Activated CD4-positive, alpha-beta T cell treated with anti-CD3 and anti-CD28 coated beads, Interleukin-2, amount 10 ng/mL, durations not matched to agents 7 days and 5 days (primary cell): ENCODE results near the gene PAK6. TPM values are rescaled to one million over a fixed set of nuclear protein-coding genes. Genes with fewer than 3 reads are reported as not detected.

ENCODE experiments used
- CTCF ChIA-PET: fragments of 350-600 bp; sonication (Branson Sonifier 250); formaldehyde crosslinking; loops from one replicate; lab custom pipeline; 2021; ENCODE audit warnings: antibody characterized with exemption; lab: Charles Lee
- POLR2A ChIA-PET: fragments of 350-600 bp; sonication (Branson Sonifier 250); formaldehyde crosslinking; loops from one replicate; lab custom pipeline; 2021; ENCODE audit warnings: antibody characterized with exemption; lab: Charles Lee
- DNase-seq: peaks from one replicate; pipeline ENCODE4 v3.0.0-alpha.2; 2020
- H3K27ac Mint-ChIP-seq: one replicate; pipeline ENCODE4 v1.8.0; 2021; ENCODE audit warnings: mild to moderate bottlenecking, moderate library complexity, mixed read lengths
- H3K27me3 Mint-ChIP-seq: one replicate; pipeline ENCODE4 v1.8.0; 2021; ENCODE audit warnings: mixed read lengths
- H3K36me3 Mint-ChIP-seq: one replicate; pipeline ENCODE4 v1.8.0; 2021; ENCODE audit warnings: low read depth, mixed read lengths
- H3K4me1 Mint-ChIP-seq: one replicate; pipeline ENCODE4 v1.8.0; 2021; ENCODE audit warnings: mixed read lengths
- H3K4me3 Mint-ChIP-seq: one replicate; pipeline ENCODE4 v1.8.0; 2021; ENCODE audit warnings: mild to moderate bottlenecking, moderate library complexity, mixed read lengths
- H3K9me3 Mint-ChIP-seq: one replicate; pipeline ENCODE4 v1.8.0; 2021; ENCODE audit warnings: mixed read lengths
- total RNA-seq, 2 experiments: library from RNA; stranded (reverse); gene quantifications; one replicate each; pipeline ENCODE4 v1.2.3, GENCODE V29; 2021

The PAK6 gene
- total RNA-seq, 2 experiments from 2014 or later, result 0.35 to 0.47 TPM

GRCh38 chr15:40302981-40303380 lies 64.1 kb downstream of the PAK6 start:
- Mint-ChIP-seq H3K36me3 (peaks cover 55% of the 10 kb centered on the region), H3K27ac (no peak overlapping the region), H3K4me3 (no peak overlapping the region), H3K4me1 (peaks cover 27% of the 10 kb centered on the region), H3K27me3 (no peaks in the 10 kb centered on the region), H3K9me3 (peaks cover 4% of the 10 kb centered on the region)
- ChIA-PET CTCF (interaction anchor here (0.7 to 3.0 kb wide), 7 partner anchors 10 to 204 kb away, joined by 3 to 9 read pairs (median 3); no protein-coding TSS in a partner anchor), POLR2A (no interaction called here)
- DNase-seq, result no peak

DNA sequence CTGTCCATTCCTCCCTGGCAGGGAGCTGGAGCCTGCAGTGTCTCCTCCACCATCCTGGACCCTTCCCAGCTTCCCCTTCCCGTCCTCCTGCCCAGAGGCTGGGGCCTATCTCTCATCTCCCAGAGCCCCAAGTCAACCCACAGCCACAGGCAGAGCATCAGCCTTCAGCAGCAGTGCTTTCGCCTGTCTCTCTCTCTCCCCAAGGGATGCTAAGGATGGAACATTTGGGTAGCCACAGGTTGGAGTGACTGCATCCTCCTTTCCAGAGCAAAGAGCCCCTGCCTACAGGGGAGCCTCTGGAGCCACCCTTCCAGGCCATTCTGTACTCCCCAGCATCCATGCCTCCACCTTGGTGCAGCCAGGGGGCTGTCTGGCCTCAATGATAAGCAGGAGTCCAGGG lies 64.7 kb downstream of the PAK6 start:
- peaks cover 55% of the 10 kb centered on the region for H3K36me3 Mint-ChIP-seq
- H3K4me1 Mint-ChIP-seq, result peaks cover 29% of the 10 kb centered on the region
- H3K27ac Mint-ChIP-seq, result no peak overlapping the region
- H3K4me3 Mint-ChIP-seq, result no peak overlapping the region
- CTCF ChIA-PET, result interaction anchor here (0.7 to 3.0 kb wide), 8 partner anchors 10 to 204 kb away, joined by 3 to 10 read pairs (median 3); no protein-coding TSS in a partner anchor
- H3K9me3 Mint-ChIP-seq, result peaks cover 4% of the 10 kb centered on the region
- DNase-seq, result no peak
- POLR2A ChIA-PET, result no interaction called here
- no peaks in the 10 kb centered on the region for H3K27me3 Mint-ChIP-seq

DNA sequence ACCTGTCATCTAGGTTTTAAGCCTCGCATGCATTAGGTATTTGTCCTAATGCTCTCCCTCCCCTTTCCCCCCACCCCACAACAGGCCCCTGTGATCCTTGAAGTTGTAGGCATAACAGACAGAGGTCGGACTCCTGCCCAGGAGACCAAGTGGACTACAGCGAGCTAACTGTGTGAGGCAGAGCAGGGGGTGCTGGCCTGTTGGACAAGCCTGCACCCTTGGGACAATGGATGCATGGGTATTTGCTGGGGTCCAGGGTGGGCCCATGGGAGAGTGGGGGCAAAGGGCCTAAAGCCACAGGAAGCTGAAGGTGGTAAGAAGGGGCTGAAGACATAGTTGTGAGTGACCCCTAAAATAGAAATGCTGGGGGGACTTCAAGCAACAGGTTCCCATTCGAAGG lies 66.4 kb downstream of the PAK6 start:
- H3K36me3 Mint-ChIP-seq, result peaks cover 41% of the 10 kb centered on the region
- CTCF ChIA-PET, result interaction anchor here (0.9 to 6.3 kb wide), 6 partner anchors 22 to 50 kb away, joined by 3 to 50 read pairs (median 7); partner anchors contain the start of gene ANKRD63
- H3K9me3 Mint-ChIP-seq, result no peaks in the 10 kb centered on the region
- H3K27ac Mint-ChIP-seq, result no peak overlapping the region
- H3K4me1 Mint-ChIP-seq, result peaks cover 44% of the 10 kb centered on the region
- no peak for DNase-seq
- POLR2A ChIA-PET, result no interaction called here
- no peaks in the 10 kb centered on the region for H3K27me3 Mint-ChIP-seq
- no peak overlapping the region for H3K4me3 Mint-ChIP-seq

DNA sequence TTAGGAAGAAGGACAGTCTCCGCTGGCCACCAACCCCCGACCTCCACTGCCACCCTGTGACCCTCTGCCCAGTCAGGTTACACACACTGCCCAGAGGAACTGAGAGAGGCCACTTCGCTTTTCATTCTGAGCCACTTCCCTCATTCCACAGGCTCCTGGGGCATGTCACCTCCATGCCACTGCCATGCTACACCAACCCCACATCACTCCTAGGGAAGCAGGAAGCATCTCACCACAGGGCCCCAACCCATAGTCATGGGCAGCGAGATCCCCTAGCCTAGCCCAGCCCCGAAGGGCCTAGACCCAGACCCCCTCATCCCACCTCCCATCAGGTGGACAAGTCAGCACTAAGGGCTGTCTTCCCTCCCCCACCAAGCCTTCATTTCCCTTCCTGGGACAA lies 67.5 kb downstream of the PAK6 start:
- DNase-seq, result no peak
- H3K27ac Mint-ChIP-seq, result peak overlapping the region; percentile 98
- H3K4me3 Mint-ChIP-seq, result peak overlapping the region; percentile 99
- H3K27me3 Mint-ChIP-seq, result peaks cover 2% of the 10 kb centered on the region
- peaks cover 42% of the 10 kb centered on the region for H3K4me1 Mint-ChIP-seq
- ChIA-PET CTCF (interaction anchor here (1.0 to 9.5 kb wide), 11 partner anchors 10 to 116 kb away, joined by 3 to 93 read pairs (median 14); partner anchors contain the start of genes ANKRD63 and INAFM2), POLR2A (no interaction called here)
- H3K9me3 Mint-ChIP-seq, result no peaks in the 10 kb centered on the region
- H3K36me3 Mint-ChIP-seq, result peaks cover 31% of the 10 kb centered on the region

GRCh38 chr15:40306908-40307307 lies 68.0 kb downstream of the PAK6 start:
- CTCF ChIA-PET, result interaction anchor here (1.0 to 9.5 kb wide), 15 partner anchors 11 to 145 kb away, joined by 3 to 93 read pairs (median 9); partner anchors contain the start of genes ANKRD63 and INAFM2
- POLR2A ChIA-PET, result interaction anchor here (0.6 to 0.8 kb wide), 2 partner anchors 13 to 103 kb away, joined by 3 to 7 read pairs; no protein-coding TSS in a partner anchor
- H3K4me1 Mint-ChIP-seq, result peaks cover 42% of the 10 kb centered on the region
- no peaks in the 10 kb centered on the region for H3K9me3 Mint-ChIP-seq
- H3K27ac Mint-ChIP-seq, result peak overlapping the region; percentile 98
- peak overlapping the region; percentile 99 for H3K4me3 Mint-ChIP-seq
- H3K27me3 Mint-ChIP-seq, result peaks cover 4% of the 10 kb centered on the region
- H3K36me3 Mint-ChIP-seq, result peaks cover 26% of the 10 kb centered on the region
- peak; percentile 25 for DNase-seq

DNA sequence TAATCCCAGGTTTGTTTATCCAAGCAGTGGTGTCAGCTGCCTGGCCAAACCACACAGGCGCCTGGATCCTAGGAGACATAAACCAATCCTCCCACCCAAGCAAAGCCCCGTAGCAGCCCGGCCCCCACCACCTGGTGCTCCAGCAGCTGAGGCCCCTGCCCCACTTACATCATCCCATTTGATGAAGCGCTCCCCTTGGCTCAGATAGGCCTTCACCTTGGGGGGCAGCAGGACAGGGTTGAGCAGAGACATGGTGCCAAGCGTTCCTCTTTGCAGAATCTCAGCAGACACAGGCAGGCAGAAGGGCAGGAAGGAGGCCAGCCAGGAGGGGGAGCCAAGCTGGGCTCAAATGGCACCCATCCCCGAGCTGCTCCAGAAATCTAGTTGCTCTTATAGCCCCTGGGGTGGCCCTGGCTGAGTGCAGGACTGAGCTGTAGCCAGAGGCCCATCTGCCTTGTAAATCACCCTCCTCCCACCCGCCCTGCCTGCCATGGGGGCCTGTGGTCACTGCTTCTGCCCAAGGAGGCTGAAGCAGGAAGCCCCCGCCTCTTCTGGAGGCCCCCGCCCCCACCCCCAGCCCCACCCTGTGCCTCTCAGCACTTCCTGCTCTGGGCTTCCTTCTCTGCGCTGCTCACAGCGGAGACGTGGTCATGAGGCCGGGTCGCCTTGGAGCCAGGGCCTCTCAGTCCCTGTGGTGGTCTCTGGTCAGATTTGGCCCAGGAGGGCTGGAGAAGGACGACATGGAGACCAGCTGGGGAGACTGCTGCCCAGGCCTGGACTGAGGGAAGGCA lies 68.8 kb downstream of the PAK6 start, which contains the start of gene PLCB2:
Gene PLCB2 (minus strand): TSS at position 515 of the 791 bp plus-strand sequence. CDS start 263 bp downstream, at position 252.
- Mint-ChIP-seq H3K9me3 (no peaks in the 10 kb centered on the region), H3K36me3 (peaks cover 22% of the 10 kb centered on the region), H3K4me3 (peak within 1 kb of the TSS; percentile 99), H3K27me3 (peaks cover 7% of the 10 kb centered on the region), H3K27ac (peak within 1 kb of the TSS; percentile 98), H3K4me1 (peaks cover 42% of the 10 kb centered on the region)
- ChIA-PET POLR2A (interaction anchor here (0.6 to 1.4 kb wide), 4 partner anchors 14 to 123 kb away, joined by 3 to 7 read pairs (median 4); no protein-coding TSS in a partner anchor), CTCF (interaction anchor here (0.6 to 9.5 kb wide), 22 partner anchors 12 to 1988 kb away, joined by 3 to 93 read pairs (median 6); partner anchors contain the start of genes ANKRD63 and INAFM2)
- peak; percentile 79 for DNase-seq

- no peak for DNase-seq
- CTCF ChIA-PET, result interaction anchor here (0.9 to 9.5 kb wide), 15 partner anchors 11 to 522 kb away, joined by 3 to 93 read pairs (median 3); partner anchors contain the start of genes ANKRD63, BAHD1, INAFM2 and KNSTRN
- no peaks in the 10 kb centered on the region for H3K9me3 Mint-ChIP-seq
- H3K4me1 Mint-ChIP-seq, result peaks cover 43% of the 10 kb centered on the region
- POLR2A ChIA-PET, result interaction anchor here (1.4 kb wide), 1 partner anchor 29 kb away, joined by 4 read pairs; no protein-coding TSS in a partner anchor
- peak overlapping the region; percentile 98 for H3K27ac Mint-ChIP-seq
- H3K4me3 Mint-ChIP-seq, result peak overlapping the region; percentile 99
- peaks cover 13% of the 10 kb centered on the region for H3K27me3 Mint-ChIP-seq
- peaks cover 4% of the 10 kb centered on the region for H3K36me3 Mint-ChIP-seq
Observed at GRCh38 chr15:40309344-40309862, 70.5 kb downstream of the PAK6 start.

DNA sequence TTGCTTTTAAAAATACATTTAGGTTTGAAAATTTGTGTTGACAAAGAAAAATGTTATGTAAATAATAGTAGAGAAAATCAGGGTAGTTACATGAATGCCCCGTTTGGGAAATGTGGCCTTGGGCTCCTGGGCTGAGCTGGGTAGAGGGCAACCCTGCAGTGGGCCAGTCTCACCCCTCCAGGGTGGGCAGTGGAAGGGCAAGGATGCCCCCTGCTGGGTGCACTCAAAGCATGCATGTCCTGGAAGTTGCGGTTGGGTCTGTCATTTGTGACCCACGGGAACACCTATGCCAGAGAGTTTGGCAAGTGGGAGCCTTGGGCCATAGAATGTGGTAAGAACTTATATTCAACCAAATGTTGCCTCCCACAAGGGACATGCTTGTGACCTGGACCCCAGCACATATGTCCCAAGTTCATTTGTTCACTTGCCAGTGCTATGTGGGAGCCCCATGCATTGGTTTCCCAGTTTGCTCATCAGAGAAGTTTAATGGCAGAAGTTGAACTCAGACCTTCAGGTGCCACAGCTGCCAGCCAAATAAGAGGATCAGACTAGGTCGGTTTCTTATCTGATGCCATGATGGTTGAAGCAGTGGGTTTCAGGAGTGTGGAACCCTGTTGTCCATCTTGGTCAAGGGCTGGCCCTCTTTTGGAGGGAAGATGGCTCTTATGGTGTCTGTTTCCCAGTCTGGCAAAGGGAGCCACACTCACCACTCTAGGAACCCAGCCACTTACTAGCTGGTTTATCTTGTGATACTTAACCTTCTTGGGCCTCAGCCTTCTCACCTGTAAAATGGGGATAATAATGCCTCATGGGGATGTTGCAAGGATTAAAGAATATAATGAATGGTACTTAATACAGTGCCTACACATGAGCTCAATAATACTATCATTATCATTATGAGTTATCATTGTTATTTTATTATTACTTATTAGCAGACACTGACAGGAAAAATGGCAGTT lies 71.4 kb downstream of the PAK6 start:
- CTCF ChIA-PET, result interaction anchor here (0.9 to 9.5 kb wide), 17 partner anchors 10 to 523 kb away, joined by 3 to 93 read pairs (median 4); partner anchors contain the start of genes ANKRD63, BAHD1 and INAFM2
- Mint-ChIP-seq H3K27ac (peak overlapping the region; percentile 98), H3K4me3 (peak overlapping the region; percentile 66), H3K27me3 (peaks cover 13% of the 10 kb centered on the region), H3K36me3 (peaks cover 3% of the 10 kb centered on the region), H3K9me3 (no peaks in the 10 kb centered on the region), H3K4me1 (peaks cover 38% of the 10 kb centered on the region)
- DNase-seq, result peak; percentile 73
- POLR2A ChIA-PET, result no interaction called here

DNA sequence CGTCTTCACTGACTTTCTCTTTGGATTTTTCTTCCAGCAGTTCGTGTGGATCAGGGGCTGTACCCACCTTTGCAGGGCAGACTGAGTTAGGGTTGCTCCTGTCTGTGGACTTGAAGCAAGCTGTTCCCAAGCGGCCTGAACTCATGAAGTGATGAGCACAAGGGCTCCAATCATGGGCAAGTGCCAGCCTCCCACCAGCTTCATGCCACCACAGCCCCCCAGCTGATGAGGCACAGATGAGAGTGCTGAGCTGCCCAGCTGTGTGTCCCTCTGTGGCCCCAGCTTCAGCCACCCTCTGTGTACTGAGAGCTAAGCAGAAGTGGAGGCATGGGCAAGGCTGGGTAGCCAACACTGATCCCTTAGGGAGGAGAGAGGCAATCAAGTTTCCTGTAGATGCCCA lies 72.1 kb downstream of the PAK6 start:
- H3K27ac Mint-ChIP-seq, result no peak overlapping the region
- no peaks in the 10 kb centered on the region for H3K9me3 Mint-ChIP-seq
- H3K36me3 Mint-ChIP-seq, result peaks cover 3% of the 10 kb centered on the region
- no peak for DNase-seq
- ChIA-PET POLR2A (no interaction called here), CTCF (interaction anchor here (1.0 to 9.5 kb wide), 10 partner anchors 9 to 111 kb away, joined by 3 to 93 read pairs (median 26); partner anchors contain the start of genes ANKRD63 and INAFM2)
- H3K4me3 Mint-ChIP-seq, result no peak overlapping the region
- peaks cover 30% of the 10 kb centered on the region for H3K4me1 Mint-ChIP-seq
- H3K27me3 Mint-ChIP-seq, result peaks cover 13% of the 10 kb centered on the region

GRCh38 chr15:40312370-40313158 lies 73.7 kb downstream of the PAK6 start:
- Mint-ChIP-seq H3K27me3 (peaks cover 24% of the 10 kb centered on the region), H3K4me3 (no peak overlapping the region), H3K4me1 (peaks cover 23% of the 10 kb centered on the region), H3K36me3 (no peaks in the 10 kb centered on the region), H3K9me3 (no peaks in the 10 kb centered on the region), H3K27ac (peak overlapping the region; percentile 44)
- ChIA-PET CTCF (interaction anchor here (0.9 to 9.5 kb wide), 6 partner anchors 7 to 34 kb away, joined by 3 to 93 read pairs (median 48); partner anchors contain the start of genes ANKRD63 and INAFM2), POLR2A (no interaction called here)
- no peak for DNase-seq
